Urinary bladder (tissue), 4 donors: ENCODE data around the gene CALY. TPM values are rescaled to one million over a fixed set of nuclear protein-coding genes. Genes with fewer than 3 reads are reported as not detected.

ENCODE experiments used
- DNase-seq: peaks from one replicate; pipeline ENCODE4 v3.0.0-alpha.2; 2015; ENCODE audit errors: extremely low spot score
- H3K27ac ChIP-seq: one replicate; pipeline ENCODE4 v1.5.1; 2013; ENCODE audit warnings: low read depth, mild to moderate bottlenecking, moderate library complexity
- H3K36me3 ChIP-seq: one replicate; pipeline ENCODE4 v1.6.1; 2013; ENCODE audit warnings: mild to moderate bottlenecking, moderate library complexity; ENCODE audit not compliant: insufficient read depth
- H3K4me1 ChIP-seq: one replicate; pipeline ENCODE4 v1.6.1; 2013; ENCODE audit warnings: mild to moderate bottlenecking, moderate library complexity; ENCODE audit not compliant: insufficient read depth
- H3K4me3 ChIP-seq: one replicate; pipeline ENCODE4 v1.5.1; 2013; ENCODE audit warnings: low read depth, low read length
- WGBS: extraction: QIAGEN DNeasy Blood & Tissue Kit; methylation state at CpG from one replicate; pipeline ENCODE4 v1.1.7; 2013; 5-methylcytosine and 5-hydroxymethylcytosine counted together
- polyA plus RNA-seq: library from polyadenylated mRNA; stranded (reverse); fragments of 200-250 nt; gene quantifications from one replicate; pipeline ENCODE4 v1.2.3, GENCODE V29; 2013
- total RNA-seq: library from RNA; depleted of rRNA; stranded (reverse); fragments of >200 nt; gene quantifications from one replicate; pipeline ENCODE4 v1.2.3, GENCODE V29; 2014
- donor health status: healthy with polysubstance abuse.
- donor health status: healthy.

The CALY gene
- total and polyA plus RNA-seq, 2 donors, result 0.79 to 1.1 TPM

- 91% methylated on average over 5 of the region's 5 CpGs for WGBS
- H3K4me3 ChIP-seq, result no peak overlapping the region
- H3K4me1 ChIP-seq, result no peaks in the 10 kb centered on the region
- H3K36me3 ChIP-seq, result peaks cover 4% of the 10 kb centered on the region
- DNase-seq, result no peak
- H3K27ac ChIP-seq, result no peak overlapping the region
Observed at GRCh38 chr10:133361227-133361626, 24.5 kb upstream of the CALY start.

- Histone ChIP-seq H3K27ac (no peak overlapping the region), H3K4me3 (no peak overlapping the region), H3K36me3 (peaks cover 4% of the 10 kb centered on the region), H3K4me1 (no peaks in the 10 kb centered on the region)
- WGBS, result 60% methylated on average over 17 of the region's 17 CpGs
- no peak for DNase-seq
Observed at GRCh38 chr10:133359972-133360610, 23.4 kb upstream of the CALY start.

GRCh38 chr10:133359554-133359971 lies 22.9 kb upstream of the CALY start:
- 41% methylated on average over 6 of the region's 6 CpGs for WGBS
- DNase-seq, result no peak
- Histone ChIP-seq H3K4me3 (no peak overlapping the region), H3K27ac (no peak overlapping the region), H3K36me3 (peaks cover 4% of the 10 kb centered on the region), H3K4me1 (no peaks in the 10 kb centered on the region)

GRCh38 chr10:133358925-133359310 lies 22.2 kb upstream of the CALY start:
- H3K36me3 ChIP-seq, result peaks cover 4% of the 10 kb centered on the region
- H3K27ac ChIP-seq, result no peak overlapping the region
- no peak overlapping the region for H3K4me3 ChIP-seq
- WGBS, result 81% methylated on average over 11 of the region's 11 CpGs
- no peak for DNase-seq
- no peaks in the 10 kb centered on the region for H3K4me1 ChIP-seq

GRCh38 chr10:133358162-133358924 lies 21.6 kb upstream of the CALY start:
- no peak overlapping the region for H3K4me3 ChIP-seq
- DNase-seq, result no peak
- peaks cover 4% of the 10 kb centered on the region for H3K36me3 ChIP-seq
- H3K4me1 ChIP-seq, result no peaks in the 10 kb centered on the region
- peak overlapping the region; percentile 31 for H3K27ac ChIP-seq
- WGBS, result 80% methylated on average over 41 of the region's 41 CpGs

- Histone ChIP-seq H3K4me1 (no peaks in the 10 kb centered on the region), H3K4me3 (peak within 1 kb of the TSS; percentile 59), H3K27ac (peak within 1 kb of the TSS; percentile 31), H3K36me3 (peaks cover 2% of the 10 kb centered on the region)
- DNase-seq, result no peak
- WGBS, result 2% methylated on average over 83 of the region's 83 CpGs
Observed at GRCh38 chr10:133357285-133358161, 20.8 kb upstream of the CALY start, which contains the start of gene FUOM. TSS of gene FUOM (minus strand) at chr10:133358019. CDS start at chr10:133358007, 12 bp downstream.

GRCh38 chr10:133356549-133357284 lies 20.0 kb upstream of the CALY start:
- Histone ChIP-seq H3K27ac (no peak overlapping the region), H3K4me1 (no peaks in the 10 kb centered on the region), H3K36me3 (no peaks in the 10 kb centered on the region), H3K4me3 (peak overlapping the region; percentile 59)
- DNase-seq, result no peak
- WGBS, result 50% methylated on average over 27 of the region's 27 CpGs

- WGBS, result 94% methylated on average over 3 of the region's 3 CpGs
- Histone ChIP-seq H3K4me3 (no peak overlapping the region), H3K27ac (no peak overlapping the region)
Observed at GRCh38 chr10:133355991-133356390, 19.3 kb upstream of the CALY start.

GRCh38 chr10:133355266-133355665 lies 18.6 kb upstream of the CALY start:
- no peak for DNase-seq
- Histone ChIP-seq H3K4me3 (no peak overlapping the region), H3K36me3 (no peaks in the 10 kb centered on the region), H3K4me1 (no peaks in the 10 kb centered on the region), H3K27ac (no peak overlapping the region)
- 94% methylated on average over 6 of the region's 6 CpGs for WGBS

More at GRCh38 chr10:133355991-133356390, 19.3 kb upstream of the CALY start:
- DNase-seq, result no peak
- Histone ChIP-seq H3K36me3 (no peaks in the 10 kb centered on the region), H3K4me1 (no peaks in the 10 kb centered on the region)

GRCh38 chr10:133354672-133355240 lies 18.1 kb upstream of the CALY start:
- Histone ChIP-seq H3K4me3 (no peak overlapping the region), H3K36me3 (no peaks in the 10 kb centered on the region), H3K27ac (no peak overlapping the region), H3K4me1 (no peaks in the 10 kb centered on the region)
- WGBS, result 93% methylated on average over 14 of the region's 14 CpGs
- DNase-seq, result no peak

- DNase-seq, result no peak
- Histone ChIP-seq H3K36me3 (no peaks in the 10 kb centered on the region), H3K27ac (no peak overlapping the region), H3K4me3 (no peak overlapping the region), H3K4me1 (no peaks in the 10 kb centered on the region)
- WGBS, result 85% methylated on average over 16 of the region's 16 CpGs
Observed at GRCh38 chr10:133353988-133354605, 17.4 kb upstream of the CALY start.

GRCh38 chr10:133353202-133353959 lies 16.7 kb upstream of the CALY start:
- H3K36me3 ChIP-seq, result no peaks in the 10 kb centered on the region
- no peak for DNase-seq
- no peak overlapping the region for H3K27ac ChIP-seq
- H3K4me1 ChIP-seq, result no peaks in the 10 kb centered on the region
- H3K4me3 ChIP-seq, result no peak overlapping the region
- WGBS, result 75% methylated on average over 16 of the region's 16 CpGs
